K562 treated with DMSO at 1 percent for 12 hours (cell line): ENCODE measurements around the gene KATNIP. TPM values are rescaled to one million over a fixed set of nuclear protein-coding genes. Genes with fewer than 3 reads are reported as not detected.

ENCODE experiments used
- total RNA-seq: library from RNA; unstranded; fragments of 300-600 nt; gene quantifications from 2 replicates; pipeline ENCODE4 v1.2.3, GENCODE V29; 2022; ENCODE audit not compliant: insufficient read depth

The KATNIP gene
- total RNA-seq: 3.9 and 12.5 TPM in 2 replicates

DNA sequence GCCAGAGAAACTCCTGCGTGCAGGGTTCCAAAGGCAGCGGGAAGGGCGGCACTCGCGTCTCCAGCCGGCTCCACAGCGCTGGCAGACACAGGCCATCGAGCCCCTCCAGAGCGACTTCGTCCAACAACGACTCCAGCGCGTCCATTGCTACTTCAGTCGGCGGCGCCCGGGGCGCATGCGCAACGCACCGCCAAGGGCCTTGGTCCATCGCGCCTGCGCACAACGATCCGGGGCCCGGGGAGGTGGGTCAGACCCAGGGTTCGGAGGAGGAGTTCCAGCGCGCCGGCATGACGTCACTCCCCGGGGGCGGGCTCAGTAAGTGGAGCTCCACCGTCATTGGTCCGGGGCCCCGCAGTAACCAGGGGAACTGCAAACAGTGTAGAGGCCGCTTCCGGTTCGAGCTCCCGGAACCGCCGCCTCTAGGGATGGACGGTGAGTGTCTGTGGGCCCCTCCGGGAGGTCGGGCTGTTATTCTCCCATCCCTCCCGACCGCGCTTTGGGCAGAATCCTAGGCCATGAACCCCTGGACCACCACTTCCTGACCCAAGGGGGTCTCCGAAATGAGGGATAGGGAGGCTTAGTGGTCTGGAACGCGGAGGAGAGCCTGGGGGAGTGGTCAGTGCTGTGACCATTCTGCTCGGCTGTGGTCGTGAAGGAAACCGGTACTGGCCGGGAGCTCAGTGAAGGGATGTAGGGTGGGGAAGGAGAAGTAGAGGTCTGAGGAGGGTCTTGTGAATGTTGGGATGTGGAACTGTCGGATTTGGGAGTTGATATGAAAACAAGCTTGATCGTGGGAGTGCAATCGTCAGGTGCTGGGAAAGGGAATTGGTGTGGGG is at the start of gene KATNIP, which contains the start of gene GTF3C1:
Gene KATNIP, plus strand, starts transcription at position 399 of the 836 bp plus-strand sequence. Its CDS starts 27 bp downstream, at position 426.
Gene GTF3C1, minus strand, starts transcription at position 168 of the 836 bp plus-strand sequence. Its CDS starts 23 bp downstream, at position 145.

Other genes with a start within 250 kb of the KATNIP start
- gene IL4R, start 236.2 kb upstream of the KATNIP start, total RNA-seq: 1.3 and 3.8 TPM in 2 replicates
- 2.0 and 2.2 TPM in 2 replicates for gene IL21R, start 148.0 kb upstream of the KATNIP start, total RNA-seq
- 74.9 and 88.8 TPM in 2 replicates for gene GTF3C1, start 231 bp upstream of the KATNIP start, total RNA-seq